ENCODE results near the gene SPATA17. TPM values are rescaled to one million over a fixed set of nuclear protein-coding genes. Genes with fewer than 3 reads are reported as not detected.

The SPATA17 gene
- polyA plus RNA-seq, 1 donor from 2014 or later: 3.1 TPM

GRCh38 chr1:217846733-217847132, 215.6 kb downstream of the SPATA17 start:
- Histone ChIP-seq H3K36me3 (ENCODE audit: insufficient read depth, low read length) (no peaks in the 10 kb centered on the region), H3K4me2 (ENCODE audit: low read length) (no peak overlapping the region), H3F3A (ENCODE audit: insufficient read depth, low read length, poor library complexity, severe bottlenecking) (no peaks in the 10 kb centered on the region), H3K9me2 (ENCODE audit: insufficient read depth, low read length) (no peaks in the 10 kb centered on the region), H3K79me2 (replicated peaks; ENCODE audit: insufficient read depth, low read length) (no peaks in the 10 kb centered on the region), H3K9me3 (ENCODE audit: low read length) (no peaks in the 10 kb centered on the region), H2AFZ (ENCODE audit: low read depth, low read length) (no peak overlapping the region), H3K9ac (ENCODE audit: low read length) (no peak overlapping the region), H4K20me1 (ENCODE audit: insufficient read depth) (no peaks in the 10 kb centered on the region), H3K4me3 (ENCODE audit: low read length) (no peak overlapping the region), H3K27ac (ENCODE audit: low read length) (no peak overlapping the region), H3K27me3 (ENCODE audit: insufficient read depth, low read depth, low read length) (no peaks in the 10 kb centered on the region)
- no peak for TF ChIP-seq RAD21 (conservative IDR thresholded peaks at IDR 0.05)
- no peak for TF ChIP-seq REST (IDR thresholded peaks at IDR 0.05; ENCODE audit: borderline replicate concordance)

- Histone ChIP-seq H3K9ac (ENCODE audit: low read length) (no peak overlapping the region), H3K79me2 (replicated peaks; ENCODE audit: insufficient read depth, low read length) (no peaks in the 10 kb centered on the region), H3F3A (ENCODE audit: insufficient read depth, low read length, poor library complexity, severe bottlenecking) (no peaks in the 10 kb centered on the region), H3K4me2 (ENCODE audit: low read length) (no peak overlapping the region), H3K27ac (ENCODE audit: low read length) (no peak overlapping the region), H3K27me3 (ENCODE audit: insufficient read depth, low read depth, low read length) (no peaks in the 10 kb centered on the region), H2AFZ (ENCODE audit: low read depth, low read length) (no peak overlapping the region), H3K4me3 (ENCODE audit: low read length) (no peak overlapping the region), H3K9me2 (ENCODE audit: insufficient read depth, low read length) (no peaks in the 10 kb centered on the region), H4K20me1 (ENCODE audit: insufficient read depth) (no peaks in the 10 kb centered on the region), H3K9me3 (ENCODE audit: low read length) (no peaks in the 10 kb centered on the region), H3K36me3 (ENCODE audit: insufficient read depth, low read length) (no peaks in the 10 kb centered on the region)
- no peak for TF ChIP-seq CTCF (IDR thresholded peaks at IDR 0.05; ENCODE audit: poor library complexity, severe bottlenecking)
- TF ChIP-seq REST (IDR thresholded peaks at IDR 0.05; ENCODE audit: borderline replicate concordance): no peak
- no peak for TF ChIP-seq MXI1 (conservative IDR thresholded peaks at IDR 0.05; ENCODE audit: poor library complexity, severe bottlenecking)
- TF ChIP-seq TAF1 (IDR thresholded peaks at IDR 0.05; ENCODE audit: low read depth): no peak
- no peak for TF ChIP-seq RAD21 (conservative IDR thresholded peaks at IDR 0.05)
- no peak for TF ChIP-seq EZH2 (IDR thresholded peaks at IDR 0.05; ENCODE audit: borderline replicate concordance, insufficient read depth, low read length, poor library complexity, severe bottlenecking)
Observed at GRCh38 chr1:217847643-217848042, 216.5 kb downstream of the SPATA17 start.

Data from neural cell (in vitro differentiated cells).